Osteoblast (primary cell): Measurements from ENCODE around the gene ACAD11. TPM values are rescaled to one million over a fixed set of nuclear protein-coding genes. Genes with fewer than 3 reads are reported as not detected.

Source experiments
- DNase-seq: peaks from one replicate; pipeline ENCODE4 v3.0.0; 2011; ENCODE audit warnings: low spot score, mixed read lengths; ENCODE audit not compliant: insufficient read length; ENCODE audit errors: missing footprints
- H2AFZ ChIP-seq: 2 replicates; pipeline ENCODE4 v1.6.0; 2011; ENCODE audit warnings: mild to moderate bottlenecking, low read length
- H3K27ac ChIP-seq: 2 replicates; pipeline ENCODE4 v1.5.1; 2011; ENCODE audit warnings: mild to moderate bottlenecking, low read depth, low read length, moderate library complexity
- H3K27me3 ChIP-seq: 2 replicates; pipeline ENCODE4 v1.6.0; 2012; ENCODE audit warnings: mild to moderate bottlenecking, control low read depth, inconsistent platforms, low read length, moderate library complexity; ENCODE audit not compliant: insufficient read depth
- H3K36me3 ChIP-seq: 2 replicates; pipeline ENCODE4 v1.5.1; 2011; ENCODE audit warnings: mild to moderate bottlenecking, low read length, control low read depth, moderate library complexity; ENCODE audit not compliant: insufficient read depth
- H3K4me1 ChIP-seq: 2 replicates; pipeline ENCODE4 v1.5.1; 2011; ENCODE audit warnings: mild to moderate bottlenecking, low read length, control low read depth, moderate library complexity; ENCODE audit not compliant: insufficient read depth
- H3K4me2 ChIP-seq: 2 replicates; pipeline ENCODE4 v1.6.0; 2011; ENCODE audit warnings: mild to moderate bottlenecking, low read length; ENCODE audit not compliant: insufficient read depth
- H3K4me3 ChIP-seq: fragments of 200-600 bp; sonication (generic); 3 replicates; pipeline ENCODE4 v1.5.1; 2012; ENCODE audit warnings: mild to moderate bottlenecking, low read length, inconsistent platforms; ENCODE audit not compliant: insufficient read depth
- H3K79me2 ChIP-seq: 2 replicates; pipeline ENCODE4 v1.6.0; 2012; ENCODE audit warnings: mild to moderate bottlenecking, low read length, control low read depth, inconsistent platforms; ENCODE audit not compliant: insufficient read depth
- H3K9me3 ChIP-seq: 2 replicates; pipeline ENCODE4 v1.5.1; 2011; ENCODE audit warnings: low read depth, low read length, control low read depth
- H4K20me1 ChIP-seq: 2 replicates; pipeline ENCODE4 v1.6.0; 2012; ENCODE audit warnings: mild to moderate bottlenecking, low read length, control low read depth; ENCODE audit not compliant: insufficient read depth
- total RNA-seq: library from RNA; depleted of rRNA; stranded (reverse); fragments of >200 nt; gene quantifications from 2 replicates; pipeline ENCODE4 v1.2.3, GENCODE V29; 2012
- TF ChIP-seq, protein P1 (sequence below): IDR thresholded peaks from 2 replicates; pipeline ENCODE4 v1.5.1; 2011; ENCODE audit warnings: mild to moderate bottlenecking, low read depth, low read length, moderate library complexity; ENCODE audit errors: extremely low read depth

ACAD11 gene
- total RNA-seq, 1 donor: 31.1 TPM

DNA sequence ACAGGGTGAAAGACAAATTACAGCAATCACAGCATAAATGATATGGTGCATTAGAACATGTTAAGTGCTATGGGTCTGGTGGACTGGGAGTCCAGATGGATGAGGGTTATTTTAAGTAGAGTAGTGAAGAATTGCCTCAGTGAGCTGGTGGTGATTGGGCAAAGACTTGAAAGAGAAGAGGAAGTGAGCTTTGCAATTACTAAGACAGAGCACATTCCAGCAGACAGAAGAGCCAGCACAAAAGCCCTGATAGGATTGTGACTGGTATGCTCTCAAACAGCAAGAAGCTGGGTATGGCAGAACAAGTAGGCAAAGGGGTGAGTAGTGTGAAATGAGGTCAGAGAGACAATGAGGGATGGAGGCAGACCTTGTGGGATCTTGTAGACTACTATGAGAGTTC, 64.6 kb downstream of the ACAD11 start:
- H3K4me1 ChIP-seq: peaks cover 26% of the 10 kb centered on the region
- H3K4me2 ChIP-seq: no peak overlapping the region
- no peak for DNase-seq

DNA sequence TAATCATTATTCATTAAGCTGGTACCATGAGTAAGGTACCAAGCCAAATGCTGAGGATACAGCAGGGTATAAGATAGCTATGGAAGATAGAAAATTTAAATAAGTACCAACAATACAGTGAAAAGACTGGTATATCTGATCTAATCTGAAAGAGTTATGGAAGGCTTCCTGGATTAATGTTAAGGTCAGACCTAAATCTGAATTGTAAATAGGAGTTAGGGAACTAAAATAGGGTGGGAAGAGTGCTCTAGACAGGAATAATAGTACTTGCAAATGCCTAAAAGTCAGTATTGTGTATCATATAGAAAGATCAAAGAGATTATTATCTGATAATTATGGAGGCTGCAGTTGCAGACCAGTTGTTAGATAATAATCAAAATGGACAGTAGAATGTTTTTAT, 65.1 kb downstream of the ACAD11 start:
- Histone ChIP-seq H3K4me1 (peaks cover 26% of the 10 kb centered on the region), H3K79me2 (no peaks in the 10 kb centered on the region), H3K9me3 (no peaks in the 10 kb centered on the region), H4K20me1 (no peaks in the 10 kb centered on the region), H3K27me3 (no peaks in the 10 kb centered on the region), H3K4me2 (peak overlapping the region; percentile 68), H3K4me3 (no peak overlapping the region), H2AFZ (no peak overlapping the region), H3K36me3 (no peaks in the 10 kb centered on the region), H3K27ac (peak overlapping the region; percentile 90)
- TF ChIP-seq, protein P1, sequence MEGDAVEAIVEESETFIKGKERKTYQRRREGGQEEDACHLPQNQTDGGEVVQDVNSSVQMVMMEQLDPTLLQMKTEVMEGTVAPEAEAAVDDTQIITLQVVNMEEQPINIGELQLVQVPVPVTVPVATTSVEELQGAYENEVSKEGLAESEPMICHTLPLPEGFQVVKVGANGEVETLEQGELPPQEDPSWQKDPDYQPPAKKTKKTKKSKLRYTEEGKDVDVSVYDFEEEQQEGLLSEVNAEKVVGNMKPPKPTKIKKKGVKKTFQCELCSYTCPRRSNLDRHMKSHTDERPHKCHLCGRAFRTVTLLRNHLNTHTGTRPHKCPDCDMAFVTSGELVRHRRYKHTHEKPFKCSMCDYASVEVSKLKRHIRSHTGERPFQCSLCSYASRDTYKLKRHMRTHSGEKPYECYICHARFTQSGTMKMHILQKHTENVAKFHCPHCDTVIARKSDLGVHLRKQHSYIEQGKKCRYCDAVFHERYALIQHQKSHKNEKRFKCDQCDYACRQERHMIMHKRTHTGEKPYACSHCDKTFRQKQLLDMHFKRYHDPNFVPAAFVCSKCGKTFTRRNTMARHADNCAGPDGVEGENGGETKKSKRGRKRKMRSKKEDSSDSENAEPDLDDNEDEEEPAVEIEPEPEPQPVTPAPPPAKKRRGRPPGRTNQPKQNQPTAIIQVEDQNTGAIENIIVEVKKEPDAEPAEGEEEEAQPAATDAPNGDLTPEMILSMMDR: no peak
- DNase-seq: no peak

More for the DNA sequence above, 64.6 kb downstream of the ACAD11 start:
- Histone ChIP-seq H3K9me3 (no peaks in the 10 kb centered on the region), H4K20me1 (no peaks in the 10 kb centered on the region), H3K36me3 (no peaks in the 10 kb centered on the region), H2AFZ (no peak overlapping the region), H3K27me3 (no peaks in the 10 kb centered on the region), H3K79me2 (no peaks in the 10 kb centered on the region), H3K27ac (peak overlapping the region; percentile 90), H3K4me3 (no peak overlapping the region)
- TF ChIP-seq, protein P1: no peak

DNA sequence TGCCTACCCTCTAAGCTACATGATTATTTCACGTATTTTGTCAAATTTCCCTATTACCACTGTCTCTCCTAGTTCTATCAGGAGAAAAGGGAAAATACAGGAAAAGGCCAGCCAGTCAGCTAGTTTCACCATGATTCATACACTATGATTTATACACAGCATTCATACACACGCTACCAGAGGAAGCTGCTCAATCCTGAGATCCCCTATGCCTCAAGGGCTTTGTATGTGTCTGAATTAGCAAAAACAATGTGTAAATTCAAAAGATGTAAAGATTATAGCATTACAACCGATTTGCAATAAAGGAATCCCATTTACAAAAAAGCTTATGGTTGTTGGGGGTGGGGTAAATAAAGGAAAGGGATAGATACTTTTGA, 65.7 kb downstream of the ACAD11 start:
- peak overlapping the region; percentile 68 for H3K4me2 ChIP-seq
- peak overlapping the region; percentile 90 for H3K27ac ChIP-seq
- H3K4me1 ChIP-seq: peaks cover 26% of the 10 kb centered on the region

DNA sequence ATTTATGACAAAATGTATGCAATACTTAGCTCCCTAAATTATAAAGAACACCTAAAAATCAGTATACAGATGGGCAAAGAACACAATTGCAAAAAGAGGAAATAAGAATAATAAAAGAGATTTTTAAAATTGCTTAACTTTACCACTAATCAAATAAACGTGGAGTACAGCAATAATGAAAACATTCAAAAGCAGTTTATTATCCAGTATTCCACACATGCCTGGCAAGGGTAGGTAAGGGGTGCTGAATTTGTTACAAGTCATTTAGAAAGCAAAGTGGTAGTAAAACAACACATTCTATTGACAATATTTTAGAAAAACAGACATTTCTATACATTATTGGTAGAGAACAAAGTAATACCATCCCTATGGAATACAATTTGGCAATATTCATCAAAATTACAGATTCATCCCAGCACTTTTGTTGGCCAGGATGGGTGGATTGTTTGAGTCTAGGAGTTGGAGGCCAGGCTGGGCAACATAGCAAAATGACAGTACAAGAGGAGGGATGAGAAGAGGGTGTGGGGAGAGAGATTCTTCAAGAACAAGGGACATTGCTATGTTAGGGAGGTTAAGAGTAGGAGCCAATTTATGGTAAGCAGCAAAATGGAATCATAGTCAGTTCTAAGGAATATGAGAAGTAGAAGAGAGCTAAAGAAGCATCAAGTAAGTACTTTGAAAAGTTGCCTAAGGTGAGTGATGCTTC, 66.2 kb downstream of the ACAD11 start:
- peak overlapping the region; percentile 90 for H3K27ac ChIP-seq
- H3K27me3 ChIP-seq: no peaks in the 10 kb centered on the region
- H3K79me2 ChIP-seq: no peaks in the 10 kb centered on the region
- H3K4me1 ChIP-seq: peaks cover 26% of the 10 kb centered on the region
- peak overlapping the region; percentile 8 for H3K4me3 ChIP-seq
- TF ChIP-seq, protein P1: no peak
- H2AFZ ChIP-seq: peak overlapping the region; percentile 38
- no peaks in the 10 kb centered on the region for H3K9me3 ChIP-seq
- peak overlapping the region; percentile 68 for H3K4me2 ChIP-seq
- H4K20me1 ChIP-seq: no peaks in the 10 kb centered on the region
- H3K36me3 ChIP-seq: no peaks in the 10 kb centered on the region
- peak; percentile 21 for DNase-seq

More for the DNA sequence above, 65.7 kb downstream of the ACAD11 start:
- H4K20me1 ChIP-seq: no peaks in the 10 kb centered on the region
- no peaks in the 10 kb centered on the region for H3K9me3 ChIP-seq
- TF ChIP-seq, protein P1: no peak
- H3K4me3 ChIP-seq: peak overlapping the region; percentile 8
- H3K79me2 ChIP-seq: no peaks in the 10 kb centered on the region
- no peaks in the 10 kb centered on the region for H3K36me3 ChIP-seq
- no peaks in the 10 kb centered on the region for H3K27me3 ChIP-seq
- H2AFZ ChIP-seq: peak overlapping the region; percentile 38
- DNase-seq: peak; percentile 21
